Measurements from ENCODE around the gene AKR1C2.
"Not testable (repeated sequence)": the region's sequence is repeated elsewhere in the genome, so short reads cannot be mapped to it uniquely, and the experiment has no call there.

AKR1C2 gene

DNA sequence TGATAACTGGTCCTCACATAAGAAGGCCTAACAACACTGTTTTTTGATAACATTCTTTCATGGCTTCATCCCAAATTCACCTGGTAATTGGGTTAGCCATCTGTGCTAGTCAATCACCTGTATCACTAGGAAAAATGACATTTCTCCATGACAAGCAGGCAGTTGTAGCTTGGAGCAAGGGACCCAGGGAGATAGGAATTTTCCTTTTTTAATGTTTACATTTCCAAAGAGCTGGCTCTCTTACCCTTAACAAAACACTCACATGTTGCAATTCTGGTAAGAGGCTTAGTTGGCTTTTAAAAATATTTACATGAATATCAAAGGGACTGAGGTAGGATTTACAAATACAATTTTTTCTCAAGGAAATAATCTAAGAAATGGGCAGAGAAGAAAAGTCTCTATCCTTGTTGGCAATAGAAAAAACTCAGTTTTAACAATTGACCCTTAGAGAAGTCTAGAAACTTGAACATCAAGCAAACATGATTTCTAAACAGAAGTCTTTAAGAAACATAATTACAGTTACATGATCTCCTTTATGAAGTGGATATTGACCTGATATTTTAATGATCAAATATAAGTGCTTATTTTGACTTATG lies 56.5 kb downstream of the AKR1C2 start:
- no peaks in the 10 kb centered on the region for H3K36me3 Mint-ChIP-seq (ENCODE audit: low read depth)
- H3K27ac Mint-ChIP-seq: no peak overlapping the region
- no peaks in the 10 kb centered on the region for H3K4me1 Mint-ChIP-seq (ENCODE audit: low read depth)
- H3K4me3 Mint-ChIP-seq: no peak overlapping the region
- no peaks in the 10 kb centered on the region for H3K9me3 Mint-ChIP-seq
- DNase-seq (ENCODE audit: low spot score): no peak
- H3K27me3 Mint-ChIP-seq (ENCODE audit: low read depth): no peaks in the 10 kb centered on the region

DNA sequence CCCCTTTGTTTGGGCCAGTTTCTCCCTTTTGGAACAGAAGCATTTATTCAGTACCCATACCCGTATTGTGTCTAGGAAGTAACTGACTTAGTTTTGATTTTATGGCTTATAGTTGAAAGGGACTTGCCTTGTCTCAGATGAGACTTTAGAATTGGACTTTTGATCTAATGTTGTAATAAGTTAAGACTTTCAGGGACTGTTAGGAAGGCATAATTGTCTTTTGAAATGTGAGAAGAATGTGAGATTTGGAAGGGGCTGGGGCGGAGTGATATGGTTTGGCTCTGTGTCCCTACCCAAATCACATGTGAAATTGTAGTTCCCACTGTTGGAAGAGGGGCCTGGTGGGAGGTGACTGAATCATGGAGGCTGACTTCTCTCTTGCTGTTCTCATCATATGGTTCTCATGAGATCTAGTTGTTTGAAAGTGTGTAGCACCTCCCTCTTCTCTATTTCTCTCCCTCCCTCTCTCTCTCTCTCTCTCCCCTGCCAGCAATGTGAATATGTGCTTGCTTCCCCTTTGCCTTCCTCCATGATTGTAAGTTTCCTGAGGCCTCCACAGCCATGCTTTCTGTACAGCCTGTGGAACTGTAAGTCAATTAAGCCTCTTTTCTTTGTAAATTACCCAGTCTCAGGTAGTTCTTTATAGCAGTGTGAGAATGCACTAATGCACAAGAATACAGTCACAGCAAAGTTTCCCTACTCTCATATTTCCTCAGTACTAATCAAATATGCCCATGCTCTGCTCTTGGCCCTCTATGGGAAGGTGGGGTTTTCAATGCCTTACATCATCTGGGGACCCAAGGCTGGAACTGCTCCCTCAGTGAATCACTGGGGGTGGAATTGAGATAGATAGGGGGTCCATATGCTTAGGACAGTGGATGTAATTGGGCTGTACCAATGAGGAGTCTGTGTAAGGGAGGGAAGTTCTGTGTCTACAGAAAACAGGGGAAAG lies 57.6 kb downstream of the AKR1C2 start:
- H3K9me3 Mint-ChIP-seq: no peaks in the 10 kb centered on the region
- H3K27ac Mint-ChIP-seq: no peak overlapping the region
- no peaks in the 10 kb centered on the region for H3K36me3 Mint-ChIP-seq (ENCODE audit: low read depth)
- no peaks in the 10 kb centered on the region for H3K27me3 Mint-ChIP-seq (ENCODE audit: low read depth)
- H3K4me1 Mint-ChIP-seq (ENCODE audit: low read depth): no peaks in the 10 kb centered on the region
- H3K4me3 Mint-ChIP-seq: no peak overlapping the region
- no peak for DNase-seq (ENCODE audit: low spot score)

- Mint-ChIP-seq H3K36me3 (ENCODE audit: low read depth) (no peaks in the 10 kb centered on the region), H3K4me1 (ENCODE audit: low read depth) (no peaks in the 10 kb centered on the region), H3K27me3 (ENCODE audit: low read depth) (no peaks in the 10 kb centered on the region), H3K27ac (no peak overlapping the region), H3K4me3 (no peak overlapping the region), H3K9me3 (no peaks in the 10 kb centered on the region)
- DNase-seq (ENCODE audit: low spot score): no peak
Measured at GRCh38 chr10:4944841-4945240, 58.8 kb downstream of the AKR1C2 start.

DNA sequence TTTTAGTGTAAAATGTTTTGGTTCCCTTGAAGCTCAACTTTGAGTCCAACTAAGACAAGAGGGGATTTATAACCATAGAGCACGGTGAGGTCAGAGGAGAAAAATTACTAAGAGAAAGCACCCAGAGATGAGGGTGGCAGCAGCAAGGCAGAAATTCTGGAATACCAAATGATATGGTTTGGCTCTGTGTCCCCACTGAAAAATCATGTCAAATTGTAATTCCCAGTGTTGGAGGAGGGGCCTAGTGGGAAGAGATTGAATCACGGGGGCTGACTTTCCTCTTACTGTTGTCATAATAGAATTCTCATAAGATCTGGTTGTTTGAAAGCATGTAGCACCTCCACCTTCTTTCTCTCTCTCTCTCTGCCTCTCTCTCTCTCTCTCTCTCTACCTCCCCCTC lies 59.8 kb downstream of the AKR1C2 start:
- no peaks in the 10 kb centered on the region for H3K9me3 Mint-ChIP-seq
- H3K4me3 Mint-ChIP-seq: no peak overlapping the region
- DNase-seq (ENCODE audit: low spot score): no peak
- H3K4me1 Mint-ChIP-seq (ENCODE audit: low read depth): no peaks in the 10 kb centered on the region
- no peaks in the 10 kb centered on the region for H3K27me3 Mint-ChIP-seq (ENCODE audit: low read depth)
- no peaks in the 10 kb centered on the region for H3K36me3 Mint-ChIP-seq (ENCODE audit: low read depth)
- no peak overlapping the region for H3K27ac Mint-ChIP-seq

DNA sequence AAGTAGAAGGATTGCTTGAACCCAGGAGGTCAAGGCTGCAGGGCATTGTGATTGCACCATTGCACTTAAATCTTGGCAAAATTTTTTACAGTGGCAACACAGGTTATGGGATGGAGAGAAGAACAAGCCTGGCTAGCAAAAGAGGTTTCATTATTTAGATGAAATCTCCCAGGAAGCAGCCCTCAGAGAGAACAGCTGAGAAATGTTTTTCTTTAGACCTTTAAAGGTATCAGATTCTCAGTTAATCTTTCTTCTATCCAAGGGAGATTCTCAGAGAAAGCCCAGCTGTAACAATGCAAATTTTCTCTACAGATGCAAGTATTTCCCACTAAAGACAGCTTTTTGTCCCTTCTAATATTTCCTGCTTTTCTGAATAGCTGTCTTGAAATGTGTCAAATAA lies 60.2 kb downstream of the AKR1C2 start:
- not testable (repeated sequence) for H3K4me1 Mint-ChIP-seq (ENCODE audit: low read depth); H3K36me3 Mint-ChIP-seq (ENCODE audit: low read depth); H3K27ac Mint-ChIP-seq; DNase-seq (ENCODE audit: low spot score); H3K4me3 Mint-ChIP-seq; H3K27me3 Mint-ChIP-seq (ENCODE audit: low read depth); H3K9me3 Mint-ChIP-seq

DNA sequence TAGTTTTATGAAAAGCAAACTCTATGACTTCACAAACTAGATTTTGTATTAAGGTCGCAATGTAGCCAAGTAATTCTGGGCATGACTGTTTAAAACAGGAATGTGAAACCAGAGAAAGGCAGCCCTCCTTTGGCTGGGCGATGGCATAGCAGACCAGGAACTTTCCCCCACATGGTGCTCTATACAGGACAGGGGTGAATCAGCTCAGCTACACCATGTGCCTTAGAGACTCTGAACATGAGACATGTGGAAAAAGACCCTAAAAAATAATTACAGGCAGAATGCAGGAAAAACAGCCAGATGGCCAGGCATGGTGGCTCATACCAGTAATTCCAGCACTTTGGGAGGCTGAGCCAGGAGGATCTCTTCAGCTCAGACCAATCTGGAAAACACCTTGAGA lies 60.7 kb downstream of the AKR1C2 start:
- not testable (repeated sequence) for H3K4me1 Mint-ChIP-seq (ENCODE audit: low read depth); H3K36me3 Mint-ChIP-seq (ENCODE audit: low read depth); DNase-seq (ENCODE audit: low spot score); H3K4me3 Mint-ChIP-seq; H3K27ac Mint-ChIP-seq; H3K27me3 Mint-ChIP-seq (ENCODE audit: low read depth); H3K9me3 Mint-ChIP-seq

- no peak overlapping the region for H3K27ac Mint-ChIP-seq
Measured at GRCh38 chr10:4941540-4942330, 61.9 kb downstream of the AKR1C2 start.

GRCh38 chr10:4940909-4941308 lies 62.7 kb downstream of the AKR1C2 start:
- not testable (repeated sequence) for H3K9me3 Mint-ChIP-seq; H3K27ac Mint-ChIP-seq; H3K27me3 Mint-ChIP-seq (ENCODE audit: low read depth); H3K36me3 Mint-ChIP-seq (ENCODE audit: low read depth); H3K4me1 Mint-ChIP-seq (ENCODE audit: low read depth); H3K4me3 Mint-ChIP-seq; DNase-seq (ENCODE audit: low spot score)

More at GRCh38 chr10:4941540-4942330, 61.9 kb downstream of the AKR1C2 start:
- Mint-ChIP-seq H3K4me3 (no peak overlapping the region), H3K4me1 (ENCODE audit: low read depth) (no peaks in the 10 kb centered on the region), H3K36me3 (ENCODE audit: low read depth) (no peaks in the 10 kb centered on the region), H3K27me3 (ENCODE audit: low read depth) (no peaks in the 10 kb centered on the region), H3K9me3 (no peaks in the 10 kb centered on the region)
- no peak for DNase-seq (ENCODE audit: low spot score)

DNA sequence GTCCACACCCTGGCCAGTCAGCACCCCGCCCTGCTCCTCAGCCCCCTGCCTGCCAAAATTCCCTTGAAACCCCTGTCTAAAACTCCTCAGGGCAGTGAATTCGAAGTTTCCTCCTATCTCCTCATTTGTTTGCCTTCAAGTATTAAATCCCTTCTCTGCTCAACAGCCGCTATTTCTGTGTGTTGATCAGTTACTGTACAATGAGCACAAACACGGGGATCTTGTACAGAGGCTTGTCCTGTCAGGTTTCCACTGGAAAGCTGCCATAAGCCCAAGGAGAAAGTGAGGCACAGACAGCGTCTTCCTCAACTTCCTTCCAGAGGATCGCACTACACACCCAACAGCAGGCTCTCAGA lies 63.6 kb downstream of the AKR1C2 start:
- H3K9me3 Mint-ChIP-seq; H3K36me3 Mint-ChIP-seq (ENCODE audit: low read depth); H3K27me3 Mint-ChIP-seq (ENCODE audit: low read depth); H3K27ac Mint-ChIP-seq; H3K4me1 Mint-ChIP-seq (ENCODE audit: low read depth); DNase-seq (ENCODE audit: low spot score); H3K4me3 Mint-ChIP-seq: not testable (repeated sequence)

DNA sequence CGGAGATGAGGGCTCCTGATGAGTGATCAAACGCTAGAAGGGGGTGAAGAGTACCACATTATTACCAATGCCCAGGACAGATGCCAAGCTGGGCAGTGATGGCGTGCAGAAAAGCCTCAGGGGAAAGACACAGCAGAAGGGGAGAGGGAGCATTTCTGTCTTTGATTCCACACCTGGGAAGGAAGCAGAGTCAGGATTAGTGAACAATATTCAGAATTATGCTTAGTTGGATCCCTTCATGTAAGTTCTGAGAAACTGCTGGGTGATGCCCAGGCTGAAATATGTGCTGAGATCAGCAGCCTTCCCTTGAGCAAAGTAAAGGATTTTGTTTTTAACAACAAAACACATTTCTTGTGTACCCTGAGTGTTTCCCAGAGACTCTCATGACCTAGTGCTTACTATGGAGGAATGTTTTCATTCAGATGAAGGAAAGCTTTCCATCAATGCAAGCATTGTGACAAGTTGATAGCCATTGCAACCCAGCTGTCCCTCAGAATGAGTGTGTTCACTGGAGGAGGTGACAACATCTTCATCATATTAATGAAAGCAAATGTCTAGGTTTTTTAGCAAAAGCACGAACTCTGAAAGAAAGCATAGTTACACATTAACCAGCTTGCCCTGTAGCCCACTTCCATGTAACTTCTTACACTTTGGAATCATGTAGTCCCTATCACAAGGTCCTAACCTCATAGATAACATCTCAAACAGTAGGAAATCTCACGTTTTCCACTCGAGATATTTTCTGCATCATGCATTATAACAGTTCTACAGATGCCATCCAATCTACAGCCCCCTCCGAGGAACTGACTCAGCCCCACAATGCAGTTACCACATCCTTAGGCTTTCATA lies 64.2 kb downstream of the AKR1C2 start:
- Mint-ChIP-seq H3K27ac (no peak overlapping the region), H3K4me1 (ENCODE audit: low read depth) (no peaks in the 10 kb centered on the region), H3K9me3 (no peaks in the 10 kb centered on the region), H3K36me3 (ENCODE audit: low read depth) (no peaks in the 10 kb centered on the region), H3K27me3 (ENCODE audit: low read depth) (no peaks in the 10 kb centered on the region), H3K4me3 (no peak overlapping the region)
- DNase-seq (ENCODE audit: low spot score): no peak
